HG03135 (cell line): ENCODE results near the gene MCTP1.
"Not testable (repeated sequence)": the region's sequence is repeated elsewhere in the genome, so short reads cannot be mapped to it uniquely, and the experiment has no call there.

Experiments
- ATAC-seq: cut with Tn5 transposase; IDR thresholded peaks from one replicate; pipeline ENCODE4 v1.9.1; 2021; ENCODE audit warnings: mild to moderate bottlenecking, moderate library complexity; ENCODE audit not compliant: unreplicated experiment

Gene MCTP1

DNA sequence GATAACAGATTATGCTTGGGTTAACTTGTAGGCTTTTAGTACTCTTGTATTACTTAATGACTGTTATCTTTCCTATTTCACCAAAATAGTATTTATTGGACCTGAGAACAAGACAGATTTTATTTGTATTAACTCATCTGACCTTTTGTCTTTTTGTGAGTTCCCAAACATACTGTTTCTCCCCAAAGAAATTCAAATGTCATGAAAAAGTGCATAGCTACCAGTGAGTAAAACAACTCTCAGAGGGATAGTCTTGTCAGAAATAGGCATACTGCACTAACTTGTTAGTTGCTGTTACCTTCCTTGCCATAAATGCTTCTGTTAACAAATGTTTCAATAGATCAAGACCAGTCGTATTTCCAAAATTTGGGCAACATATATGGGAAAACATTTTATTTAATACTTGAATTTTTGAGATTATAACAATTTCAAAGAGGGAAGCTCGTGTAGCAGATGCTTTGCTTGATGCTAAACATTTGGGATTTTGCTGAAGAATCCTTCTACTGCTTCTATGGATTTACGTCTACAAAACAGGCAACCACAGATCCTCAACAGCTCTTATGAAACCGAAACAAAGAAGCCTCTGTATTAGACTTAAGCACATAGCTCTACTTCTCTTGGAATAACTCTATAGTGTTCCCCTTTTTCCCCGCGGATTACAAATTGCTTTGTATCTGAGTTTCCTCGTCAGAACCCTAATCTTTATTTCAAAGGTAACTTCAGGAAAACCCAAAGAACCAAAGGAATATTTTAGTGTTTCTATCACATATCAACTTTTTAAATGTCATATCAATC is 248.8 kb downstream of the MCTP1 start:
- no peak for ATAC-seq

DNA sequence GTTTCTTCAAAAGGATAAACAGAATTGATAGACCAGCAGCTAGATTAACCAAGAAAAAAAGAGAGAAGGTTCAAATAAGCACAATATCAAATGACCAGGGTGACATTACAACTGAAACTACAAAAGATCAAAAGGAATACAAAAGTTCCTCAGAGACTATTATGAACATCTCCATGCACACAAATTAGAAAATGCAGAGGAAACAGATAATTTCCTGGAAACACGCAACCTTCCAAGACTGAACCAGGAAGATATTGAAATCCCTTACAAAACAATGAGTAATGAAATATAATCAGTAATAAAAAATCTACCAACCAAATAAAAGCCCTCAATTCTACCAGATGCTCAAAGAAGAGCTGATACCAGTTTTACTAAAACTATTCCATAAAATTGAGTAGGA is 252.1 kb downstream of the MCTP1 start:
- no peak for ATAC-seq

DNA sequence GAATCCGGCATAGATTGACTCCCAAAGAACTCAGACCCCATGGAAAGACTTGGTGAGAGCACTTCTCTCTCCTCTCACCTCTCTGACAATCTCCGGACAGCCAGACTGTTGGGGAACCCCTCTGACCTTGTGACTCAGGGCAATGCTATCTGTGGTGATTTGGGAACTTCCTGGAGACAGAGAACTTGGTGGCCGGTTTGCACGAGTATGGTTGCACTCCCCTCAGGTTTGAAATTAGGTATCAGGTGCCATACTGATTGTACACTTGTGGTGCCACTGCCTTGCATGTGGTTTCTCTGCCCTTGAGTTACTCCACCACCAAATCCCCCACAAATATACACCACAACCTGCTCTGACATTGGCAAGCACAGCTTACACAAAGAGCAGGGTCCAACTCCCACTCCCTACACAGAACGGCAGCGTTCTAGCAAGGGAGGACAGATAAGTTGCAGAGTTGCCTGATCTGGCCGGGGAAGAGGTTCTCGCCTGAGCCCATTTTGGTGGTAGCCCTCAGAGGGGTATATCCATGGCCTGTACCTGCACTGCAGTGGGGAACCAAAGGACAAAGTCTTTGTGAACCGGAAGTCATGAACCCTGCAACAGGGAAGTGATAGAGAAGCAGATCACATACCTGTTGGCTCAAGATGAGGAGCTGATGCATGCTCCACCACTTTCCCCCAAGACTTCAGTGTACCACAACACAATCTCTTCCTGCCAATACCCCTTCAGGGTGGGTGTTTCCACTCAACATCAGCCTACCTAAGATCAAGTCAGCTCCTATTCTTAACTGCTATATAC is 255.1 kb downstream of the MCTP1 start:
- ATAC-seq: no peak

DNA sequence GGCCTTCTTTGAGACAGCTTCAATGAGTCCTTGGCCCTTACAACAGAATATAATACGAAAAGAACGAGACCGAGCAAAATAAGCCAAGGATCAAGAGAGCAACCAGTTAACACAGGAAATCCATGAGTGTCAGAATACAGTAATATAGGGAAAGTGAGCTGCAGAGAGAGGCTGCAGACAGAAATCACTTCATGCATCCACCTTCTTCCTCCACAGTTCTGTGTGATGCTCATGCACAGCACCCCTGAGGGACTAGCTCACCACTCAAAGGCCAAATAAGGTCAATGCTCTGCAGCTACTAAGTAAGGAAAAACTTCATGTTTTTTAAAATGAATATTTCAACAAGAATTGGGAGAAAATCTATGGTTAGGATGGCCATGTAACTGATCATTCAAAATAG is 257.1 kb downstream of the MCTP1 start:
- no peak for ATAC-seq

DNA sequence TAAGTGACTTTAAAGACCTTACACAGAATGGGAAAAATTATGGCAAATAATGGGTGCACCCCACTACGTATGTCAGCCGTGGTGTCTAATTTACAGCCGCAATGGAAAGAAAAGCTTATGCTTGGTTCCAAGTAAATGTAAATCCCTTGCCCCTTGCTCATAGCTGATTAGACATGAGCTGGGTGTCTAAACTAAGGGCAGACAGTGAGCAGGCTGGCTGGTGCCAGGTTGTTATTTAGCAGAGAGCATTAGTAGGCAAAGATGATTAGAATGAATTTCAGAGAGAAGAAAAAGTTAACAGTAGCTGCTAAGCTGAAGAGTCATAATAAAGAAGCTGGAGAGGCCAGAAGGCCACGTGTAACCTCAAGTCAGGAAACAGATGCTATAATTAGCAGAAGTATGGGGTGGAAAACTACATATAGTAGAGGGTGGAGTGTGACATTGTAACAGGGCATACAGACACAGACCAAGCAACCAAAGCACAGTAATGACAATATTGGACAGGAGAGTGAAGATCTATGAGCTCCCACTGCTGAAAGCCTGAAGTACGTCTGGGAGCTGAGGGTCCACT is 257.7 kb downstream of the MCTP1 start:
- no peak for ATAC-seq

DNA sequence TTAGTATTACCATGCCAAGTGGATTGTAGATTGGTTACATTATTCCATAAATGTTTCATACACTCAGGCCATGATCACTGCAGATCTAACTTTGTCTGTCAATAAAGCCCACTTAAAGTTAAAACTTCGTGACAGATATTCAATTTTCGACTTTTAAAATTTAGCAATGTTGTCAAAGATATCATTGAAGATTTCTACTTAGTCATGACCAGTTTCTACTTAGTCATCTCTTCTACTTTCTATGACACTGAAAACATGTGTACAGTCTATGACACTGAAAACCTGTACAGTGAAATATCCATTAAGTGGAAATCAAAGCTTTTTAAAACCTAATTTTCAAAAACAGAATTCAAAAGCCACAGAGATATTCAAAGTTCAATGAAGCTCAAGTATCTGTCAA is 258.2 kb downstream of the MCTP1 start:
- ATAC-seq: no peak

DNA sequence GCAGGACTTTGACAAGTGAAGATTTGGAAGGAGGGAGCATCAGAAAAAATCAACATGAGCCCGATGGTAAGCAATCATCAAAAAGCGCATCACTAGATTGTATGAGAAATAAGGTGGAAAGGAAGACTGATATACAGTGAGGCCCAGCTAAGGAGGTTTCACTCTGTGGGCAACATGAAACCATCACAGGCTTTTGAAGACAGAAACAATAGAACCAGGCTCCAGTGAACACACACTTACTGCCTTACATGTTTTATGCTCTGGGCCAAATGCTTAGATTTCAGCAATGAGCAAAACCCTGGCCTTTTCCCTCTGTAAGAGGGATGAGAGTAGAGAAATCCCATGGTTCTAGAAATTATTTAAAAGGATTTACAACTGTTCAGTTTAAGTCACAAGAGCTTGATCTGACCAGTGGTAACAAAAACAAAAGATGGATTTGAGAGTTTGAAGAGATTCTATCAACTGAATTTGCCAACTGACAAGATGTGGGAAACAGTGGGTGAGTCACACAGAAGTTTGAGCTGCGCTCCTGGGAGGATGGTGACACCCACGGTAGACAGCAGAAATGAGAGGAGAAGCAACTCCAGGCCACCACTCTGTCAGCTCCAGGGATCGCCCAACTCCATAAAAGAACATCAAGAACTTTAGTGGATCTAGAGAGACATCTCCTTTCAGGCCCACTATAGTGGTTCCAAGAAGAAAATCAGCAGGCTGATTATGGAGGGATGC is 261.8 kb downstream of the MCTP1 start:
- ATAC-seq: peak; percentile 51

DNA sequence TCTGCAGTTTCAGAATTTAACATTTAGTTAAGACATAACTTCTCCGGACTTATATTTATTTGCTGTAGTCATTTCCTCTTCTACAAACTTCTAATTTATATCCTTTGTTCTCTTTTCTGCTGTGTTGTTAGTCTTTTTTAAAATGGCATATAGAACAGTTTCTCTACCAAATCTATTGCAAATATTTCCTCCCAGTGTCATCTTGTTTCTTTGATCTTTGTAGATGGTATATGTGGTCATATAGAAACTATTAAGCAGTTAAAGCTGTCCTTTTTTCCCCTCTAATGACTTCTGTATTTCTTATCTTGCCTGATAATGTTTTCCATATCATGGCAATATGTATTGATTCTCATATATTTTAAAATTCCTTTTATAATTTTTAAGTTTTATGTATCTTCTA is 264.5 kb downstream of the MCTP1 start:
- ATAC-seq: no peak

DNA sequence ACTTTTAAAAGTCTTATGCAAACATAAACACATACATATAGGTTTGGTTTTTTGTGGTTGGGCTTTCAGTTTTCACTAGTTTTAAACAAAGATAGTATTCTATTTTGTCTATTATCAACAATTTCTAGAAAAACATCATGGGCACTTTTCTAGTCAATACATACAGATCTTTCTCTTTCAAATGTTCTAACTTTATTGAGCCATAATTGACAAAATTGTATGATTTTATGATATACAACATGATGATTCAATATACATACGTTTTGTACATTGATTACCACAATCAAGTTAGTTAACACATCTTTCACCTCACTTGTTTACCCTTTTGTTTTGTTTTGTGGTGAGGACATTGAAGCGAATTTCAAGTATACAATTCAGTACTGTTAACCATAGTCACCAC is 265.9 kb downstream of the MCTP1 start:
- ATAC-seq: no peak

DNA sequence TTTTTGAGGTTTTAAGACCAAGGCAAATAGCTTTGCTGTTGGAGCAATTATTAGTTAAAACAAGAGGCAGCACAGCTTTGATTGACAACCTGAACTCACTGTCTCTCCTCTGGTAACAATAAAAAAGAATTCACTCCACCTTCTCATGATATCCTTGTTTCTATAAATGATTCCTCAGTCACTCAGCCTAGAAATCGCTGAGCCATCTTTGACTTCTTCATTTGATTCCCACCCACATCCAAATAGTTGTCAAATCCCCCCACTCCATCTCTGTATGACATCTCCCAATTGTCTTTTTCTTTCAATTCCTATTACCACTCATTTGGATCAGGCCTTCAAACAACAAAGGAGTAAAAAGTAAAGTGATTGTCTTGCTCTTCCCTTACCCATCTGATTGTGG is 266.4 kb downstream of the MCTP1 start:
- ATAC-seq: no peak

DNA sequence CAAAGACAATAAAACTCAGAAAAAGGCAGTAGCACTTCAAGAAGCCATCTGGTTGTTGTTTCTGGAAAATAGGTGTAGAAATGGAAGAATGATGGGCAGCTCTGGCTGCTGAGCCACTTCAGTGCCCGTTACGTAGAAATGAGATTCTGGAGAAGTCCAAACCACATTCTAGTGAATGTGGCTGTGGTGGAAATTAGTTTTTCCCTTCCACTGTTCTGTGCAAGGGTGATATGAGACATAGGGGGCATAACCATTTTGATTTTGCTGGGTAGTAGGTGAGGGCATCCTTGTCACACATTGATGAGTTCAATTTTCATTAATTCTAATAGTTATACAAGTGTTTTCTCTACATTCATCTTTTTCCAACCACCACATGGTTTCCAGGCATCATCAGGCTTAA is 275.1 kb downstream of the MCTP1 start:
- no peak for ATAC-seq

DNA sequence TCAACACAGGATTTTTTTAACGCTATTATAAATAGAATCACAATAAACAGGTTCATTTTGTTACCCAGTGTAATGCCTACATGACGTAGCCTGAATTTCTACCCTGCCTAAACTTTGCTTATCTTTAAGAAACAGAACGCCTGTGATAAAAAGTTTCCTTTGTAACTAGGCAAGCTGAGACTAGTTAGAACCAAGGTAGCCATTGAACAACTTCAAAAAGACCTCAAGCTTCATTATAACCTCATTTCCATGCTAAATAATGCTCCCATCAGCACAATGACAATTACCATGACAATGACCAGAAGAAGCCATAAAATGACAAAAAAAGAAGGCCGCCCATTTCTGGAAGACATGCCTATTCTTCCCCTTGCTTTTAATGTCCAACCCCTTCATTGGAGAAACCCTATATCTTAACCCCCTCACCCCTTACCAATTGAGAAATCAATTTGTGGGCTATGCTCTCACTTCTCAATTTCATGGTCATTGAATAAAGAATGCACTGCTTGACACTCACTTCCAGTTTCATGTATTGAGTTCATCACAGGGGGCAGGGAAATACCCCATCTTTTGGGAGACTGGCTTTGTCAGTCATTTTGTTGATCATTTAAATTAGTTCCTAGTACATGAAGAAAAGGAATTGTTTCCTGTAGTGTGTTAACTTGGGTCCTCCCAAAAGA is 276.8 kb downstream of the MCTP1 start:
- ATAC-seq: peak; percentile 69

DNA sequence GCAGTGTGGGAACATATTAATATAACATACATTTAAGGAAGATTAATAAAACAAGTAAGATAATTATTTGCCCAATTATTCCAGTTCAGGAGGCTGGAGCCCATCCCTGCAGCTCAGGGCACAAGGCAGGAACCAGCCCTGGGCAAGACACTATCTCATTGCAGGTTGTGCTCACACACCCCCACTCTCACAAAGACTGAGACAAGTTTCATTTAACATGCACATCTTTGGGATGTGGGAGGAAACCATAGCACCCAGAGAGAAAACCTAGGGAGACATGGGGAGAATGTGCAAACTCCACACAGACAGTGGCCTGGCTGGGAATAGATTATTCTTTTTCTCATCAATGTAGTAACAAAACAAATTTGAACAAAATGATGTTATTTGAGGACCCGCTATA is 279.1 kb downstream of the MCTP1 start:
- no peak for ATAC-seq

DNA sequence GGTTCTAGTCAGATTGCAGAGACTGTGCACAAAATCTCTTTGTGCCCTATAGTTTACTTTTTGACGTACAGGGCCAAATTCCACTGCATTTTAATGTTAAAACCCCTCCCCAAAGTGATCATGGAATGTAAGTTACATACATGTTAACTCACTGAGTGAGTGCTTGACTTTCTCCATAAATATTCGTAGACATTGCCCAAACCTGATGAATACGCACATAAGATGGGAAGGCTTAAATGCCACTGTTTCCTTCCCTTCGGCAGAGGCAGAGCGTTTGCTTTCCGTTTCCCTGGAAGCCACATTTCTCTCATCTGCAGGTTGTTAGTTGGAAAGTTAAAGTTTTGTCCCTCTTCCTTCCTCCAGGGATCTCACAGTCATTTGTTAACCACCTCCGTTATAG is 286.2 kb downstream of the MCTP1 start:
- no peak for ATAC-seq

DNA sequence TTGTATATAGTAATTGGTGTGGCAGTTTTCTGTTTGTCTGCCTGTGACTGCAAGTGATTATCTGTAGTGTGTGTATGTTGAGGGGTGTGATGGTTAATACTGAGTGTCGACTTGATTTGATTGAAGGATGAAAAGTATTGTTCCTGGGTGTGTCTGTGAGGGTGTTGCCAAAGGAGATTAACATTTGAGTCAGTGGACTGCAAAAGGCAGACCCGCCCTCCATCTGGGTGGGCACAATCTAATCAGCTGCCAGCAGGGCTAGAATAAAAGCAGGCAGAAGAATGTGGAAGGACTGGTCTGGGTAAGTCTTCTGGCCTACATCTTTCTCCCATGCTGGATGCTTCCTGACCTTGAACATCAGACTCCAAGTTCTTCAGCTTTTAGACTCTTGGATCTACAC is 290.4 kb downstream of the MCTP1 start:
- ATAC-seq: not testable (repeated sequence)

DNA sequence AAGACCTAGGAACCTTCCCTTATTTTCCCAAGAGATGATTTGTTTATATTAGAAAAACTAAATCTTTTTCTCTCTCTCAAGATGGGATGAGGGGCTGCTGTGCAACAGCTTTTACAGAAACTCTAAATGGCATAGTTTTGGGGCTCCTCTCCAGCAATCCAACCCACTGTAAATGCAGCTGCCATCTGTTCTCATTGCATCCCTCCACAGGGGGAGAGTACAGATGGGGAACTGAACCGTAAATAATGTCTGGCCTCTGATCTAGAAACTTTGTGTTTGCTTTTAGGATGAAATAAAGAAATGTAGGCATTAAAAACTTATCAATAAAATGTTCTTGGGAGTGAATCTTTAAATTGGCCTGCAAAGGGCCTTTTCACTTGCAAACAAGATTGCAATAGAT is 291.4 kb downstream of the MCTP1 start:
- ATAC-seq: no peak

DNA sequence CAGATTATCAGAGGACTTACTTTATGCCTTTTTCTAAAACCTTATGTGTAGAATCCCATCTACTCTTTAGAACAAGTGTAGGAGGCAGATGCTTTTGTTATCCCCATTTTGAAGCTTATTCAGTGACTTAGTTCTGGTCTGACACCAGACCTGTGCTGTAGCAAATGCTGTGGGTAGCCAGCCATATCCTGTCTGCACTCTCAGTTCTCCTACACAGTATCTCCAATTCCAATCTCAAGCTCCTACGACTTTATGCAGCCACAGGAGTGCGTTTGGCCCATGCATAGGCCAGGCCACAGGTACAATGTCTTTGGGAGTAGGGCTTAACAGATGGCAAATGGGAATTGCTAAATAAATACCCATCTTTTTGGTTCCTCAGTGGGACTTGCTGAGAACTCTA is 292.6 kb downstream of the MCTP1 start:
- no peak for ATAC-seq

DNA sequence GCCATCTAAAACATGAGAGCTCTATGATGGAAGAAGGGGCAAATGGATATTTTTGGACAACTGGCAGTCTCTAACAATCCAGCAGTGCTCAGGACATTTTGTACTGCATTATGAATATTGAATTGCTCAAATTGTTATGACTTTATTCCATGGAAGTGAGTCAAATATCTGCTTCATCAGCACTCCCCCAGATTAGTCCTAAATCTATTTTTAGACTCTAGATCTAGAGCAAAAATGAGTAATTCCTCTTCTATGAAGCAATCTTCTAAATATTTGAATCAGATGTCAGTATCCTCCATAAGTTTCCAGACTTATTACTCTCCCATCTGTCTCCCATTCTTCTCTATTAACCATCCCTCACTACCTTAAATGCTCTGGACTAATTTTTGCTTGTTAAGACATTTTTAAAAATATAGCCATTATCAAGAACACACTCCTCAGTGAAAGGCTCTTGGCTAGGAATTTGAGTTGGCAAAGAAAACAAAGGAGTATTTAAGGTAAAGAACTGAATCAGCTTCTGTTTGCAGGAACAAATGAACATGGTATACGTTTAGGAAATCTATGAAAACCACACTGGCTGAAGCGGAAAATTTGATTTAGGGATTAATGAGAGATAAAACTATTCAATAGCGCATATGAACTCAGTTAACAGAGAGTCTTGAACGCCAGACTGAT is 300.9 kb downstream of the MCTP1 start:
- no peak for ATAC-seq

DNA sequence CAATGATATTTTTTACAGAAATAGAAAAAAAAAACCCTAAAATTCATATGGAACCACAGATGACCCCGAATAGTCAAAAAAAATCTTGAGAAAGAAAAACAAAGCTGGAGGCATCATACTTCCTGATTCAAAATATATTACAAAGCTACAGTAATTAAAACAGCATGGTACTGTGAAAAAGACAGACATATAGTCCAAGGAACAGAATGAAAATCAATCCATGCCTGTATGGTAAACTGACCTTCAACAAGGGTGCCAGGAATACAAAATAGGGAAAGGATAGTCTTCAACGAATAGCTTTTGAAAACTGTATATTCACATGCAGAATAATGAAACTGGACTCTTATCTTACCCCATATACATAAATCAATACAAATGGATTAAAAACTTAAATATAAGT is 307.5 kb downstream of the MCTP1 start:
- no peak for ATAC-seq

DNA sequence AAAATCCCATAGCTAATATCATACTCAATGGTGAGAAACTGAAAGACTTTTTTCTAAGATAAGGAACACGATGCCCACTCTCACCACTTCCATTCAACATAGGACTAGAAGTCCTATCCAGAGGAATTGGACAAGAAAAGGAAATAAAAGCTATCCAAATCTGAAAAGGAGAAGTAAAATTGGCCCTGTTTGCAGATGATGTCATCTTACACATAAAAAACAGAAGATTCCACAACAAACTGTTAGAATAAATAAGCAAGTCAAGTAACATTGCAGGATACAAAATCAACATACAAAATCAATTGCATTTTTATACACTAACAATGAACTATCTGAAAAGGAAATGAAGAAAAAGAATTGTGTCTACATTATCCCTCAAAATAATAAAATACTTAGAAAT is 308.0 kb downstream of the MCTP1 start:
- ATAC-seq: no peak
